LNCaP clone FGC (cell line): ENCODE measurements around the gene CCDC106.
A peak's percentile ranks its signal among the peaks of the same experiment; 100 is the strongest.

ENCODE experiments used
- DNase-seq: peaks from one replicate; pipeline ENCODE4 v3.0.0-alpha.2; 2011; ENCODE audit warnings: low read depth
- H3K4me3 ChIP-seq: 2 replicates; pipeline ENCODE4 v1.5.1; 2011; ENCODE audit warnings: mild to moderate bottlenecking, low read depth, low read length, control low read depth
- TF ChIP-seq, protein P1 (sequence below): IDR thresholded peaks from 2 replicates; pipeline ENCODE4 v1.5.1; 2012; ENCODE audit warnings: mild to moderate bottlenecking; ENCODE audit not compliant: control insufficient read depth, insufficient read depth; ENCODE audit errors: extremely low read depth

CCDC106 gene

GRCh38 chr19:55602104-55603001, 45.7 kb upstream of the CCDC106 start:
- no peak for DNase-seq
- TF ChIP-seq, protein P1, sequence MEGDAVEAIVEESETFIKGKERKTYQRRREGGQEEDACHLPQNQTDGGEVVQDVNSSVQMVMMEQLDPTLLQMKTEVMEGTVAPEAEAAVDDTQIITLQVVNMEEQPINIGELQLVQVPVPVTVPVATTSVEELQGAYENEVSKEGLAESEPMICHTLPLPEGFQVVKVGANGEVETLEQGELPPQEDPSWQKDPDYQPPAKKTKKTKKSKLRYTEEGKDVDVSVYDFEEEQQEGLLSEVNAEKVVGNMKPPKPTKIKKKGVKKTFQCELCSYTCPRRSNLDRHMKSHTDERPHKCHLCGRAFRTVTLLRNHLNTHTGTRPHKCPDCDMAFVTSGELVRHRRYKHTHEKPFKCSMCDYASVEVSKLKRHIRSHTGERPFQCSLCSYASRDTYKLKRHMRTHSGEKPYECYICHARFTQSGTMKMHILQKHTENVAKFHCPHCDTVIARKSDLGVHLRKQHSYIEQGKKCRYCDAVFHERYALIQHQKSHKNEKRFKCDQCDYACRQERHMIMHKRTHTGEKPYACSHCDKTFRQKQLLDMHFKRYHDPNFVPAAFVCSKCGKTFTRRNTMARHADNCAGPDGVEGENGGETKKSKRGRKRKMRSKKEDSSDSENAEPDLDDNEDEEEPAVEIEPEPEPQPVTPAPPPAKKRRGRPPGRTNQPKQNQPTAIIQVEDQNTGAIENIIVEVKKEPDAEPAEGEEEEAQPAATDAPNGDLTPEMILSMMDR: no peak
- no peak overlapping the region for H3K4me3 ChIP-seq

DNA sequence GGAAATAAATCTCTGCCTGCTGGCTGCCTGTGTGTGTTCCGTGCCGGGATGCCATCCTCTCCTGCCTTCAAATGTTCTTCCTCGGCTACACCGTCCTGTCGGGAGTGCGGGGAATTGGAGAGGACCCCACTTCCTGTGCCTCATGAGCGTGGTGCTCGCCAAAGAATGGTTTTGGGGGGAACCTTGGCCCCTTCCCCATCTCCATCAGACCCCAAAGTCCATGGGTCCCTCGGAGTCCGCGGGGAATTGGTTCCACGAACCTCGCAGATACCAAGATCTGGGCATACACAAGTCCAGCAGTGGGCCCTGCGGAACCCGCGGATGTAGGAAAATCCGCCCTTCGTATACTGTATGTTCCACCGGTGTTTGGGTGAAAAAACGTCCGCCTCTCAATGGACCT, 44.9 kb upstream of the CCDC106 start:
- H3K4me3 ChIP-seq: no peak overlapping the region
- TF ChIP-seq, protein P1: no peak
- DNase-seq: no peak

GRCh38 chr19:55603581-55604292, 44.3 kb upstream of the CCDC106 start:
- TF ChIP-seq, protein P1: no peak
- no peak for DNase-seq
- H3K4me3 ChIP-seq: no peak overlapping the region

- TF ChIP-seq, protein P1: no peak
- DNase-seq: peak; percentile 81
- peak overlapping the region; percentile 96 for H3K4me3 ChIP-seq
Observed at GRCh38 chr19:55605207-55605636, 42.8 kb upstream of the CCDC106 start.

GRCh38 chr19:55605637-55606470, 42.2 kb upstream of the CCDC106 start, which contains the start of gene ZNF865:
ZNF865 (plus strand) TSS chr19:55605647; CDS start chr19:55613619, 7,972 bp downstream.
- peak; percentile 40 for DNase-seq
- TF ChIP-seq, protein P1: peak; percentile 90
- H3K4me3 ChIP-seq: peak within 1 kb of the TSS; percentile 96

GRCh38 chr19:55606471-55606787, 41.6 kb upstream of the CCDC106 start:
- TF ChIP-seq, protein P1: no peak
- no peak for DNase-seq
- H3K4me3 ChIP-seq: peak overlapping the region; percentile 96
